ENCODE results near the gene PCF11.
"Not testable (repeated sequence)": the region's sequence is repeated elsewhere in the genome, so short reads cannot be mapped to it uniquely, and the experiment has no call there.

The PCF11 gene

DNA sequence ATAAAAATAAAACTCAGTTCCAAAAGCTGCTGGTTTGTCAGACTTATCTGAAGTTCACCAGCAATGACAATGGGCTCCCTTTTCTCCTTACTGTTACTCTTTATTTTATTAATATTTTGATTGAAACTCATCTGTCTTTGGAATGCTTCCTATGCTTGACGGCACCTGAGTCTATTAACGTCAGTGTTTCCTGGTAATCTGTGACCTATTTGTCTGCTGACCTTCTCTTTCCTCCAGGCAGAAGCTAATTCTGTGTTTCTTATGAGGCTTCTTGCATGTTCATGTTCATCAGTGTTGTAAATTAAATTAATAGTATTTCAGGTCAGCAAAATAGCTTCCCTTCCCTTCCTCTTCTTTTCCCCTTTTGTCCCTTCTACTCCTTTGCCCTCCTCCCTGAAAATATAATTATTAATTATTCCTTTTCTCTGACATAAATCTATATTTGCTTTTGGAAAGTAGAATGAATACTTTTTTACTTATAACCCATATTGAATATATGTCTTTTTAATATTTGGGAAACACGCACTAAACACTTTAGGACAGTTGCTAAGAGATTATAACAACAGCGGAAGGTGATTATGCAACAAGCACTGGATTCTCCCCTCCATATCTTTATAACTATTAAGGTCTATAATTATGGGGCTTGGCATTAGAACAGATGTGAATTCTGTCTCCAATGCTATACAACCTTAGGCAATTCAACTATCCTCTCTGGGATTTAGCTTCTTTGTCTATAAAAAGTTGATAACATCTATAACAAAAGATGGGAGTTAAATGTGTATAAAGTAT lies 32.1 kb upstream of the PCF11 start:
- no peak overlapping the region for H3K4me3 ChIP-seq (ENCODE audit: low read length)
- WGBS (ENCODE audit: insufficient coverage, insufficient read length) = no CpG with 5 or more reads among the region's 4 CpGs
- H3K27ac ChIP-seq (ENCODE audit: low read length) = no peak overlapping the region
- DNase-seq (ENCODE audit: low read depth, low spot score) = no peak
- no peaks in the 10 kb centered on the region for H3K36me3 ChIP-seq (ENCODE audit: control insufficient read depth, insufficient read depth, low read length)
- H3K9me3 ChIP-seq (ENCODE audit: control insufficient read depth, insufficient read depth, low read length) = no peaks in the 10 kb centered on the region
- no peaks in the 10 kb centered on the region for H3K27me3 ChIP-seq (ENCODE audit: control insufficient read depth, insufficient read depth, low read length)
- H3K4me1 ChIP-seq (ENCODE audit: control insufficient read depth, insufficient read depth, low read length) = no peaks in the 10 kb centered on the region

DNA sequence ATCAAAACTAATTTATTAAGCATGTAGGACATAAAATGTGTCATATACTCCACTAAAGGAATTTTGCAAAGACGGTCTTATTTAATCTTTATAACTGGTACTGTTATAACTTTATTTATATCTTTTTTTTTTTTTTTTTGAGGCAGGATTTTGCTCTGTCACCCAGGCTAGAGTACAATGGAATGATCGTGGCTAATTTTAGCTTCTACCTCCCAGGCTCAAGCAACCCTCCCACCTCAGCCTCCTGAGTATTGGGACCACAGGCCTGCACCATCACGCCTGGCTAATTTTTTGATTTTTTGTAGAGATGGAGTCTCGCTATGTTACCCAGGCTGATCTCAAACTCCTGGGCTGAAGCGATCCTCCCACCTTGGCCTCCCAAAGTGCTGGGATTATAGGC lies 31.4 kb upstream of the PCF11 start:
- DNase-seq (ENCODE audit: low read depth, low spot score) = no peak
- H3K4me1 ChIP-seq (ENCODE audit: control insufficient read depth, insufficient read depth, low read length) = no peaks in the 10 kb centered on the region

DNA sequence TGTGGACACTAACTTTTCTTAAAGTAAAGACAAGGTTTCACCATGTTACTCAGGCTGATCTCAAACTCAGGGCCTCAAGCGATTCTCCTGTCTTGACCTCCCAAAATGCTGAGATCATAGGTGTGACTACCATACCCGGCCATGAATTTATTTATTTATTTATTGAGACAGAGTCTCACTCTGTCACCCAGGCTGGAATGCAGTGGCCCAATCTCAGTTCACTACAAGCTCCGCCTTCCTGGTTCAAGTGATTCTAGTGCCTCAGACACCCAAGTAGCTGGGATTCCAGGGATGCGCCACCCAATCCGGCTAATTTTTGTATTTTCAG lies 29.7 kb upstream of the PCF11 start:
- H3K4me1 ChIP-seq (ENCODE audit: control insufficient read depth, insufficient read depth, low read length) = no peaks in the 10 kb centered on the region
- no peaks in the 10 kb centered on the region for H3K27me3 ChIP-seq (ENCODE audit: control insufficient read depth, insufficient read depth, low read length)
- DNase-seq (ENCODE audit: low read depth, low spot score) = no peak
- H3K27ac ChIP-seq (ENCODE audit: low read length) = no peak overlapping the region
- H3K36me3 ChIP-seq (ENCODE audit: control insufficient read depth, insufficient read depth, low read length) = no peaks in the 10 kb centered on the region
- H3K4me3 ChIP-seq (ENCODE audit: low read length) = no peak overlapping the region
- H3K9me3 ChIP-seq (ENCODE audit: control insufficient read depth, insufficient read depth, low read length) = no peaks in the 10 kb centered on the region
- WGBS (ENCODE audit: insufficient coverage, insufficient read length) = no CpG with 5 or more reads among the region's 5 CpGs

More for the DNA sequence above, 31.4 kb upstream of the PCF11 start:
- H3K27ac ChIP-seq (ENCODE audit: low read length) = no peak overlapping the region
- H3K36me3 ChIP-seq (ENCODE audit: control insufficient read depth, insufficient read depth, low read length) = no peaks in the 10 kb centered on the region
- WGBS (ENCODE audit: insufficient coverage, insufficient read length) = no CpG with 5 or more reads among the region's 5 CpGs
- H3K4me3 ChIP-seq (ENCODE audit: low read length) = no peak overlapping the region
- no peaks in the 10 kb centered on the region for H3K27me3 ChIP-seq (ENCODE audit: control insufficient read depth, insufficient read depth, low read length)
- H3K9me3 ChIP-seq (ENCODE audit: control insufficient read depth, insufficient read depth, low read length) = no peaks in the 10 kb centered on the region

DNA sequence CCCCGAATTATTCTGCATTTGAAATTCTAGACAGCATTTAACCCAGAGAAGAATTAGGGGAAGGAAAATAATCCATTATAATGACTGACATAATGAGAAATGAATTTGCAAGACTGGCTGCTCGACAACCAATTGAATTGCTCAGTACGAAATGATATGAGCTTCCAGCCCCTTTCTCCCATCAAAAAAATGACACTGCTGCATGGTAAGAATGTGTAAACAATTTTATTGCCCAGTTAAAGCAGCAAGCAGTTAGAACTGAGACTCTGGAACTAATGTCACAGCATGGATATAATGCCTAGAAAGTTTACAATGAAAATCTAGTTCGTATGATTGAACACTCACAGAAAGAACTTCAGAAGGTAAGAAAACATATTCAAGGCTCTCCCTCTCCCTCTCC lies 24.7 kb upstream of the PCF11 start:
- no peak overlapping the region for H3K27ac ChIP-seq (ENCODE audit: low read length)
- no peak overlapping the region for H3K4me3 ChIP-seq (ENCODE audit: low read length)
- H3K4me1 ChIP-seq (ENCODE audit: control insufficient read depth, insufficient read depth, low read length) = no peaks in the 10 kb centered on the region
- no peak for DNase-seq (ENCODE audit: low read depth, low spot score)
- H3K9me3 ChIP-seq (ENCODE audit: control insufficient read depth, insufficient read depth, low read length) = no peaks in the 10 kb centered on the region
- H3K27me3 ChIP-seq (ENCODE audit: control insufficient read depth, insufficient read depth, low read length) = no peaks in the 10 kb centered on the region
- H3K36me3 ChIP-seq (ENCODE audit: control insufficient read depth, insufficient read depth, low read length) = no peaks in the 10 kb centered on the region
- no CpG with 5 or more reads among the region's 4 CpGs for WGBS (ENCODE audit: insufficient coverage, insufficient read length)

DNA sequence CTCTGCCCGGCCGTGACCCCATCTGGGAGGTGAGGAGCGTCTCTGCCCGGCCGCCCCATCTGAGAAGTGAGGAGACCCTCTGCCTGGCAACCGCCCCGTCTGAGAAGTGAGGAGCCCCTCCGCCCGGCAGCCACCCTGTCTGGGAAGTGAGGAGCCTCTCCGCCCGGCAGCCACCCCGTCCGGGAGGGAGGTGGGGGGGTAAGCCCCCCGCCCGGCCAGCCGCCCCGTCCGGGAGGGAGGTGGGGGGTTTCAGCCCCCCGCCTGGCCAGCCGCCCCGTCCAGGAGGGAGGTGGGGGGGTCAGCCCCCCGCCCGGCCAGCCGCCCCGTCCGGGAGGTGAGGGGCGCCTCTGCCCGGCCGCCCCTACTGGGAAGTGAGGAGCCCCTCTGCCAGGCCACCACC lies 23.7 kb upstream of the PCF11 start:
- H3K9me3 ChIP-seq (ENCODE audit: control insufficient read depth, insufficient read depth, low read length); H3K4me1 ChIP-seq (ENCODE audit: control insufficient read depth, insufficient read depth, low read length); H3K27ac ChIP-seq (ENCODE audit: low read length); H3K4me3 ChIP-seq (ENCODE audit: low read length); H3K36me3 ChIP-seq (ENCODE audit: control insufficient read depth, insufficient read depth, low read length); DNase-seq (ENCODE audit: low read depth, low spot score); H3K27me3 ChIP-seq (ENCODE audit: control insufficient read depth, insufficient read depth, low read length): not testable (repeated sequence)
- WGBS (ENCODE audit: insufficient coverage, insufficient read length) = no CpG with 5 or more reads among the region's 29 CpGs

DNA sequence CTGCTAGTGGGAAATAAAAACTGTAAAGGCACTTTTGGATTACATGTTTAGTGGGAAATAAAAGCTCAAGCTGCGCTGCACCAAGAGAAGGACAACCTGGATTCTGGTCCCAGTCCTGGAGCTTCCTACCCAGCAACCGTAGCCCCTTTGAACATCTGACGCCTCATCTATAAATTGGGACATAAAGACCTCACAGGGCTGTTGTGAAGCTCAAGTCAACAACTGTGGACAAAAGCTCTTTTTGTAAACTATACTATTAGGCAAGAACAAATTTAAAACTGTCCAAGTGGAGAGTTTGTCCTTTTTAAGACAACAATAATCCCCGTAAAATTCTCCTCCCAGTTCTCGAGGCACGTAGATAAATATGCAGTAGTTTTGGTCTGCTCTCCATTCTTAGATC lies 17.6 kb upstream of the PCF11 start:
- Histone ChIP-seq H3K4me3 (ENCODE audit: low read length) (no peak overlapping the region), H3K4me1 (ENCODE audit: control insufficient read depth, insufficient read depth, low read length) (no peaks in the 10 kb centered on the region), H3K27me3 (ENCODE audit: control insufficient read depth, insufficient read depth, low read length) (no peaks in the 10 kb centered on the region), H3K27ac (ENCODE audit: low read length) (no peak overlapping the region), H3K9me3 (ENCODE audit: control insufficient read depth, insufficient read depth, low read length) (no peaks in the 10 kb centered on the region), H3K36me3 (ENCODE audit: control insufficient read depth, insufficient read depth, low read length) (no peaks in the 10 kb centered on the region)
- DNase-seq (ENCODE audit: low read depth, low spot score) = no peak
- no CpG with 5 or more reads among the region's 6 CpGs for whole genome bisulfite sequencing (ENCODE audit: insufficient coverage, insufficient read length)

DNA sequence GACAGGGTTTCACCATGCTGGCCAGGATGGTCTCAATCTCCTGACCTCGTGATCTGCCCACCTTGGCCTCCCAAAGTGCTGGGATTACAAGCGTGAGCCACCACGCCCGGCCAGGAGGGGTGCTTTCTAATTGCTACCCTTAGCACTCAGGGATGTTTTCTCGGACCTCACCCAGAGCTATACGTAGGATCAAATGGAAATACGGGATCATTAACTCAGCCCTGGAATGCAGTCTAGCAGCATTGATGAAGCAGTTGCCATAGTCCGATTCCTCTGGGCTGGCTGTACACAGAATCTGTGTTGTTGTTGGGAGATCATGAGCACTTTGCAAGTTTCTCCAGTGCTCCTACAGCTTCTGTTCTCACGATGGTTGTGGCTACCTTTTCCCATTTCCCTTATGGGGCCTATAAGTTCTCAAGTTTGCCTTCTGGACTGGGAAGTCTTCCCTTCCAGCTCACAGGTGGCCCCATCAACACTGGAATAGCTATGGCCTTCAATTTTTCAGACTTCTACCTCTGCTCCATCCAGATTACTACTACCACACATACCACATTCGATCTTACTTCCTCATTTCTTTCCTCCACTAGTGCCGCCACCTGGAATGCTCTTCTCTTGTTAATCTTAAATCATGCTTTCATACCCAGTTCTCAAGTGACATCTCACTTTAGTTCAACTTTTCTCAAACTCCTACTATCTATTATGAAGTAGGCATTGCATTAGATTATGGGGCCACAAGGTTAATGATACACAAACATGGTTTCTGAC lies 16.1 kb upstream of the PCF11 start:
- Histone ChIP-seq H3K9me3 (ENCODE audit: control insufficient read depth, insufficient read depth, low read length) (no peaks in the 10 kb centered on the region), H3K27ac (ENCODE audit: low read length) (no peak overlapping the region), H3K4me3 (ENCODE audit: low read length) (no peak overlapping the region), H3K4me1 (ENCODE audit: control insufficient read depth, insufficient read depth, low read length) (no peaks in the 10 kb centered on the region), H3K36me3 (ENCODE audit: control insufficient read depth, insufficient read depth, low read length) (no peaks in the 10 kb centered on the region), H3K27me3 (ENCODE audit: control insufficient read depth, insufficient read depth, low read length) (no peaks in the 10 kb centered on the region)
- 100% methylated on average over 1 of the region's 11 CpGs for WGBS (ENCODE audit: insufficient coverage, insufficient read length)
- no peak for DNase-seq (ENCODE audit: low read depth, low spot score)

DNA sequence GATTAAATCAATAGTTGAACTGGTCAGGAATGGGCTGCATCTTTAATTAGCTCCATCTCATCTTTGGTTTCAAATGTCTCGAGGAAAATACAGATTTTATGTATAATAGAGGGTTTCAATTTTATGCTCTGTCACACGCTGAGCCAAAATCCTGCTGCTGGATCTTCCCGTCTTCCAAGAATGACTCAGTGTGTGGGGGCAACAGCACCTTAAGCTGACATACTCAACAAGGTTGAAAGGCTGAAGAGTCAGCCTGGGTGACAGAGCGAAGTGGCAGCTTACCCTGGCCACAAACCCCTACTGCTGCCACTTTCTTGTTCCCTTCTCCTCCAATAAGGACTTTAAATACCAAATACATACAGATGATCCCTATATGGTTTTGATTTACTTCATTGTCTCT lies 9.0 kb upstream of the PCF11 start:
- DNase-seq (ENCODE audit: low read depth, low spot score) = no peak
- no peaks in the 10 kb centered on the region for H3K27me3 ChIP-seq (ENCODE audit: control insufficient read depth, insufficient read depth, low read length)
- no peak overlapping the region for H3K27ac ChIP-seq (ENCODE audit: low read length)
- H3K36me3 ChIP-seq (ENCODE audit: control insufficient read depth, insufficient read depth, low read length) = no peaks in the 10 kb centered on the region
- H3K4me3 ChIP-seq (ENCODE audit: low read length) = no peak overlapping the region
- no CpG with 5 or more reads among the region's 4 CpGs for WGBS (ENCODE audit: insufficient coverage, insufficient read length)
- no peaks in the 10 kb centered on the region for H3K9me3 ChIP-seq (ENCODE audit: control insufficient read depth, insufficient read depth, low read length)
- no peaks in the 10 kb centered on the region for H3K4me1 ChIP-seq (ENCODE audit: control insufficient read depth, insufficient read depth, low read length)

DNA sequence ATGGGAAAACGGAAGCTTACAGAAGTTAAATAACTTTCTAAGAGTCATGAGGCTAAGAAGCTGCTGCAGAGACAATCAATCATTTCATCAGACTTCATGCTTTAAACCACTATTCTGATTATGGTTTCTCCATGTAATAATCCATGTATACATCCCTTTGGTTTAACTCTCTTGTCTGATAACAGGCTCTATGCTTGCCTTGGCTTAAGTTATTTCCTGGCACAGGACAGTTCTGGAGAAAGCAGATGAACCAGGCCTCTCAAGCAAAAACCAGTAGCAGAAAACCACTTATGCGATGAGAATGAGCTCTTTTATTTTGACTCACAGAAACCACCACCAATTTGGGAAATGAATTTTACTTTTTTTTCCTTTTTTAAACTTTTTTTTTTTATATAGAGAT lies 6.5 kb upstream of the PCF11 start:
- H3K4me3 ChIP-seq (ENCODE audit: low read length) = no peak overlapping the region
- no CpG with 5 or more reads among the region's 2 CpGs for WGBS (ENCODE audit: insufficient coverage, insufficient read length)
- H3K36me3 ChIP-seq (ENCODE audit: control insufficient read depth, insufficient read depth, low read length) = no peaks in the 10 kb centered on the region
- no peaks in the 10 kb centered on the region for H3K9me3 ChIP-seq (ENCODE audit: control insufficient read depth, insufficient read depth, low read length)
- H3K4me1 ChIP-seq (ENCODE audit: control insufficient read depth, insufficient read depth, low read length) = no peaks in the 10 kb centered on the region
- H3K27me3 ChIP-seq (ENCODE audit: control insufficient read depth, insufficient read depth, low read length) = no peaks in the 10 kb centered on the region
- H3K27ac ChIP-seq (ENCODE audit: low read length) = no peak overlapping the region
- DNase-seq (ENCODE audit: low read depth, low spot score) = no peak

DNA sequence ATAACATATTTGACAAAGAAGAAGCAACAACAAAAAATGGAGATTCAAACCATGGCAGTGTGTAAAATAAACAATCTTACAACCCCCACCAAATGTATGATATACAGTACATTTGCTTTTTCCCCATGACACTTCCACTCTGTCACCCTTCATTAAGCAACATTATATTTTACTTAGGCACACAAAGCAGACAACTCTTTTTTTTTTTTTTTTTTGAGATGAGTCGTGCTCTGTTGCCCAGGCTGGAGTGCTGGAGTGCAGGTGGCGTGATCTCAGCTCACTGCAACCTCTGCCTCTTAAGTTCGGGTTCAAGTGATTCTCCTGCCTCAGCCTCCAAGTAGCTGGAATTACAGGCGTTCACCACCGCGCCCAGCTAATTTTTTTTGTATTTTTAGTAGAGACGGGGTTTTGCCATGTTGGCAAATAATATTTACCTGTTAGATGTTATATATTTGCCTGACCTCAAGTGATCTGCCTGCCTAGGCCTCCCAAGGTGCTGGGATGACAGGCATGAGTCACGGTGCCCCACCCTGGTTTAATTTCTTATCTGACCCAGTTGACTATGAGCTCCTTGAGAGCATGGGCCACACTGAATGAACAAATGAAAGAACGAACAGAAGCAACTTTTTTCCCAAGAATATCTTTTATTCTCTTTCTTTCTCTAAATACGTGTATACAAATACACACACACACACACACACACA lies 5.5 kb upstream of the PCF11 start:
- H3K27me3 ChIP-seq (ENCODE audit: control insufficient read depth, insufficient read depth, low read length) = no peaks in the 10 kb centered on the region
- no peak overlapping the region for H3K27ac ChIP-seq (ENCODE audit: low read length)
- no peaks in the 10 kb centered on the region for H3K9me3 ChIP-seq (ENCODE audit: control insufficient read depth, insufficient read depth, low read length)
- WGBS (ENCODE audit: insufficient coverage, insufficient read length) = no CpG with 5 or more reads among the region's 10 CpGs
- no peaks in the 10 kb centered on the region for H3K36me3 ChIP-seq (ENCODE audit: control insufficient read depth, insufficient read depth, low read length)
- no peak overlapping the region for H3K4me3 ChIP-seq (ENCODE audit: low read length)
- no peaks in the 10 kb centered on the region for H3K4me1 ChIP-seq (ENCODE audit: control insufficient read depth, insufficient read depth, low read length)
- no peak for DNase-seq (ENCODE audit: low read depth, low spot score)
